ENCODE data around the gene NXPH4.

DNA sequence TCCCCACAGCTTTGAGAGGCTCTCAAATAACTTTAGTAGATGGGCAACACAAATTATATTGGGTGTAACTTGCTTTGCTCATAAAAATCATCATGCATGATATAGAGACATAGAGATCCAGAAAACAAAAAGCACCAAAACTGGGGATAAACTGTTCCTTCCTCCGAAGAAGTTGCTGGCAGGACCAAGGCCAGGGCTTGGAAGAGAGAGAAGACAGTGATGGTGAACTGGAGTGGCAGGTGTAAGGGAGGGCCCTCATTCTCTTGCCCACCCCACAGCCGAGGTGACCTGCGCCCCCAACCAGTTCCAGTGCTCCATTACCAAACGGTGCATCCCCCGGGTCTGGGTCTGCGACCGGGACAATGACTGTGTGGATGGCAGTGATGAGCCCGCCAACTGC, 15.4 kb upstream of the NXPH4 start:
- TF ChIP-seq RAD21 (IDR thresholded peaks at IDR 0.05; ENCODE audit: low read depth): no peak
- no peak for TF ChIP-seq CREB1 (IDR thresholded peaks at IDR 0.05; ENCODE audit: low read depth)
